ENCODE results near the gene CUX1.

CUX1 gene

GRCh38 chr7:102107474-102108104 is 290.2 kb downstream of the CUX1 start:
- TF ChIP-seq EGR1 (IDR thresholded peaks at IDR 0.05) (no peak), RAD21 (IDR thresholded peaks at IDR 0.05; ENCODE audit: low read depth) (no peak), REST (IDR thresholded peaks at IDR 0.05; ENCODE audit: low read depth) (no peak), FOXM1 (IDR thresholded peaks at IDR 0.05; ENCODE audit: borderline replicate concordance, low read depth) (no peak), NFIC (IDR thresholded peaks at IDR 0.05) (no peak), CREB1 (IDR thresholded peaks at IDR 0.05; ENCODE audit: low read depth) (no peak), TCF12 (IDR thresholded peaks at IDR 0.05; ENCODE audit: low read depth) (no peak)

GRCh38 chr7:102111061-102112041 is 293.9 kb downstream of the CUX1 start:
- no peak for TF ChIP-seq TCF12 (IDR thresholded peaks at IDR 0.05; ENCODE audit: low read depth)
- TF ChIP-seq TEAD4 (IDR thresholded peaks at IDR 0.05), result no peak
- TF ChIP-seq NFIC (IDR thresholded peaks at IDR 0.05), result no peak
- TF ChIP-seq REST (IDR thresholded peaks at IDR 0.05; ENCODE audit: low read depth), result no peak
- TF ChIP-seq MAX (IDR thresholded peaks at IDR 0.05), result no peak
- TF ChIP-seq CREB1 (IDR thresholded peaks at IDR 0.05; ENCODE audit: low read depth), result no peak
- no peak for TF ChIP-seq ZBTB7A (IDR thresholded peaks at IDR 0.05; ENCODE audit: low read depth)
- TF ChIP-seq FOXM1 (IDR thresholded peaks at IDR 0.05; ENCODE audit: borderline replicate concordance, low read depth), result no peak
- no peak for TF ChIP-seq TAF1 (IDR thresholded peaks at IDR 0.05; ENCODE audit: low read depth)
- no peak for TF ChIP-seq RAD21 (IDR thresholded peaks at IDR 0.05; ENCODE audit: low read depth)
- TF ChIP-seq YY1 (IDR thresholded peaks at IDR 0.05; ENCODE audit: low read depth), result no peak
- no peak for TF ChIP-seq CEBPB (IDR thresholded peaks at IDR 0.05)
- TF ChIP-seq USF1 (IDR thresholded peaks at IDR 0.05), result no peak
- no peak for TF ChIP-seq EGR1 (IDR thresholded peaks at IDR 0.05)
- TF ChIP-seq EP300 (IDR thresholded peaks at IDR 0.05; ENCODE audit: borderline replicate concordance), result no peak

- TF ChIP-seq EGR1 (IDR thresholded peaks at IDR 0.05) (no peak), YY1 (IDR thresholded peaks at IDR 0.05; ENCODE audit: low read depth) (no peak), CREB1 (IDR thresholded peaks at IDR 0.05; ENCODE audit: low read depth) (no peak), MAX (IDR thresholded peaks at IDR 0.05) (no peak), FOXM1 (IDR thresholded peaks at IDR 0.05; ENCODE audit: borderline replicate concordance, low read depth) (no peak), REST (IDR thresholded peaks at IDR 0.05; ENCODE audit: low read depth) (no peak), ZBTB7A (IDR thresholded peaks at IDR 0.05; ENCODE audit: low read depth) (no peak)
Observed at GRCh38 chr7:102115181-102115580, 297.8 kb downstream of the CUX1 start.

GRCh38 chr7:102115931-102116330 is 298.5 kb downstream of the CUX1 start:
- TF ChIP-seq RAD21 (IDR thresholded peaks at IDR 0.05; ENCODE audit: low read depth) (no peak), REST (IDR thresholded peaks at IDR 0.05; ENCODE audit: low read depth) (no peak)
